ENCODE data around the gene FILIP1L. TPM values are rescaled to one million over a fixed set of nuclear protein-coding genes. Genes with fewer than 3 reads are reported as not detected.

FILIP1L gene
- total and polyA plus RNA-seq, 2 donors (not counting 1 experiment from before 2014, with no cell fraction given) = 0.32 to 0.48 TPM

- Mint-ChIP-seq H3K27me3 (no peaks in the 10 kb centered on the region), H3K4me3 (no peak overlapping the region), H3K4me1 (peaks cover 10% of the 10 kb centered on the region), H3K9me3 (ENCODE audit: insufficient read depth) (no peaks in the 10 kb centered on the region), H3K27ac (no peak overlapping the region)
- Histone ChIP-seq H4K20me1 (ENCODE audit: control insufficient read depth, insufficient read depth, low read length, poor library complexity, severe bottlenecking) (peaks cover 3% of the 10 kb centered on the region), H2AFZ (ENCODE audit: insufficient read depth, low read depth, low read length, poor library complexity, severe bottlenecking) (no peak overlapping the region), H3K27ac (ENCODE audit: low read length in 2 of 2) (no peak overlapping the region), H3K27me3 (replicated peaks in 1 of 4; ENCODE audit: control extremely low read depth in 1 of 4, control insufficient read depth in 3 of 4, insufficient read depth in 4 of 4, low read length in 3 of 4) (no peaks in the 10 kb centered on the region), H3K36me3 (replicated peaks in 1 of 2; ENCODE audit: control extremely low read depth in 1 of 2, control insufficient read depth in 1 of 2, extremely low read depth in 1 of 2, insufficient read depth in 2 of 2, low read length in 1 of 2) (no peaks in the 10 kb centered on the region), H3K9ac (ENCODE audit: low read length) (no peak overlapping the region), H3K9me3 (ENCODE audit: control extremely low read depth in 1 of 3, control insufficient read depth in 2 of 3, insufficient read depth in 1 of 3, low read length in 2 of 3) (no peaks in the 10 kb centered on the region), H3K4me1 (ENCODE audit: control insufficient read depth in 2 of 2, insufficient read depth in 2 of 2, low read length in 2 of 2) (no peaks in the 10 kb centered on the region), H3K79me2 (ENCODE audit: control insufficient read depth, insufficient read depth, low read length) (peaks cover 7% of the 10 kb centered on the region), H3K4me3 (ENCODE audit: control extremely low read depth in 1 of 5, extremely low read depth in 1 of 5, insufficient read depth in 1 of 5, low read depth in 2 of 5, low read length in 4 of 5) (no peak overlapping the region), H3K4me2 (replicated peaks; ENCODE audit: low read depth, low read length, poor library complexity, severe bottlenecking) (no peak overlapping the region)
- intact Hi-C loops (cut with micrococcal nuclease) = no loop called here
- CTCF ChIA-PET = no interaction called here
- TF ChIP-seq CTCF (IDR thresholded peaks at IDR 0.05) (no peak), EZH2 (IDR thresholded peaks at IDR 0.05; ENCODE audit: borderline replicate concordance, insufficient read depth, low read depth, low read length, poor library complexity, severe bottlenecking) (no peak)
- no peak for ATAC-seq (ENCODE audit: low read depth)
- DNase-seq = no peak
- POLR2A ChIA-PET = no interaction called here
- no CpG with 5 or more reads among the region's 1 CpG for WGBS (ENCODE audit: insufficient coverage)
Measured at GRCh38 chr3:99865321-99865720, 249.0 kb downstream of the FILIP1L start.

GRCh38 chr3:99864289-99864688 is 250.0 kb downstream of the FILIP1L start:
- CTCF ChIA-PET = no interaction called here

More at GRCh38 chr3:99864289-99864688, 250.0 kb downstream of the FILIP1L start:
- POLR2A ChIA-PET = no interaction called here
- Mint-ChIP-seq H3K9me3 (ENCODE audit: insufficient read depth) (no peaks in the 10 kb centered on the region), H3K27me3 (no peaks in the 10 kb centered on the region), H3K4me3 (no peak overlapping the region), H3K27ac (no peak overlapping the region), H3K4me1 (peaks cover 10% of the 10 kb centered on the region)
- H3K9me3 ChIP-seq (ENCODE audit: control extremely low read depth in 1 of 3, control insufficient read depth in 2 of 3, insufficient read depth in 1 of 3, low read length in 2 of 3) = no peaks in the 10 kb centered on the region
- no peaks in the 10 kb centered on the region for H3K4me1 ChIP-seq (ENCODE audit: control insufficient read depth in 2 of 2, insufficient read depth in 2 of 2, low read length in 2 of 2)
- 100% methylated on average over 2 of the region's 2 CpGs for WGBS (ENCODE audit: insufficient coverage)
- no peak overlapping the region for H3K27ac ChIP-seq (ENCODE audit: low read length in 2 of 2)
- H4K20me1 ChIP-seq (ENCODE audit: control insufficient read depth, insufficient read depth, low read length, poor library complexity, severe bottlenecking) = no peaks in the 10 kb centered on the region
- no peaks in the 10 kb centered on the region for H3K79me2 ChIP-seq (ENCODE audit: control insufficient read depth, insufficient read depth, low read length)
- H2AFZ ChIP-seq (ENCODE audit: insufficient read depth, low read depth, low read length, poor library complexity, severe bottlenecking) = no peak overlapping the region
- H3K9ac ChIP-seq (ENCODE audit: low read length) = no peak overlapping the region
- no peaks in the 10 kb centered on the region for H3K36me3 ChIP-seq (replicated peaks in 1 of 2; ENCODE audit: control extremely low read depth in 1 of 2, control insufficient read depth in 1 of 2, extremely low read depth in 1 of 2, insufficient read depth in 2 of 2, low read length in 1 of 2)
- intact Hi-C loops (cut with micrococcal nuclease) = no loop called here
- no peak for DNase-seq
- H3K27me3 ChIP-seq (replicated peaks in 1 of 4; ENCODE audit: control extremely low read depth in 1 of 4, control insufficient read depth in 3 of 4, insufficient read depth in 4 of 4, low read length in 3 of 4) = no peaks in the 10 kb centered on the region
- TF ChIP-seq EZH2 (IDR thresholded peaks at IDR 0.05; ENCODE audit: borderline replicate concordance, insufficient read depth, low read depth, low read length, poor library complexity, severe bottlenecking) (no peak), CTCF (IDR thresholded peaks at IDR 0.05) (no peak)
- H3K4me2 ChIP-seq (replicated peaks; ENCODE audit: low read depth, low read length, poor library complexity, severe bottlenecking) = no peak overlapping the region
- H3K4me3 ChIP-seq (ENCODE audit: control extremely low read depth in 1 of 5, extremely low read depth in 1 of 5, insufficient read depth in 1 of 5, low read depth in 2 of 5, low read length in 4 of 5) = no peak overlapping the region
- ATAC-seq (ENCODE audit: low read depth) = no peak

Data from B cell (primary cell).